HG03039 (cell line): ENCODE data around the gene HSD11B1.
A peak's percentile ranks its signal among the peaks of the same experiment; 100 is the strongest.

Experiments used
- ATAC-seq: cut with Tn5 transposase; IDR thresholded peaks from one replicate; pipeline ENCODE4 v1.9.1; 2021; ENCODE audit warnings: mild to moderate bottlenecking, moderate library complexity; ENCODE audit not compliant: unreplicated experiment

HSD11B1 gene

GRCh38 chr1:209751627-209752231 lies 47.1 kb downstream of the HSD11B1 start:
- ATAC-seq: peak; percentile 42

DNA sequence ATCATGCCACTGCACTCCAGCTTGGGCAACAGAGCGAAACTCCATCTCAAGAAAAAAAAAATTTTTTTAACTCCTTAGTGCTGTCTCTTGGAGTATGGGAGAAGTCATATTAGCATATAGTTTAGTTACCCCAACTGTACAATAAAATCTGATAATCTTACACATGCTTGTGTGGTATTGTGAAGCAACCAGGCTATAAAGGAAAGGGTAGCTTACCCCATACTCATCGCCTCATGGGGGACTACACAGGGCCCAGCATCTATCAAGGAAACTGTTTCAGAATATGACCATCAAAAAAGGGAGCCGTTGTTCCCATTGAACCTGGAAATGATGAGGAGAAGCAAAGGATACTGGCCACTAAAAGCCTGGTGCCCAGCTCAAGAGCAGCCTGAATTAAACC lies 48.2 kb downstream of the HSD11B1 start:
- ATAC-seq: no peak

GRCh38 chr1:209755256-209755655 lies 50.6 kb downstream of the HSD11B1 start:
- no peak for ATAC-seq

- ATAC-seq: peak; percentile 65
Observed at GRCh38 chr1:209755926-209756614, 51.4 kb downstream of the HSD11B1 start, which contains the start of gene TRAF3IP3. TSS of gene TRAF3IP3 (plus strand) at chr1:209756053. CDS start at chr1:209760040, 3,987 bp downstream.

GRCh38 chr1:209756615-209757445 lies 52.2 kb downstream of the HSD11B1 start:
- no peak for ATAC-seq

- no peak for ATAC-seq
Observed at GRCh38 chr1:209758400-209758799, 53.8 kb downstream of the HSD11B1 start.

GRCh38 chr1:209759829-209760359 lies 55.2 kb downstream of the HSD11B1 start:
- ATAC-seq: no peak

DNA sequence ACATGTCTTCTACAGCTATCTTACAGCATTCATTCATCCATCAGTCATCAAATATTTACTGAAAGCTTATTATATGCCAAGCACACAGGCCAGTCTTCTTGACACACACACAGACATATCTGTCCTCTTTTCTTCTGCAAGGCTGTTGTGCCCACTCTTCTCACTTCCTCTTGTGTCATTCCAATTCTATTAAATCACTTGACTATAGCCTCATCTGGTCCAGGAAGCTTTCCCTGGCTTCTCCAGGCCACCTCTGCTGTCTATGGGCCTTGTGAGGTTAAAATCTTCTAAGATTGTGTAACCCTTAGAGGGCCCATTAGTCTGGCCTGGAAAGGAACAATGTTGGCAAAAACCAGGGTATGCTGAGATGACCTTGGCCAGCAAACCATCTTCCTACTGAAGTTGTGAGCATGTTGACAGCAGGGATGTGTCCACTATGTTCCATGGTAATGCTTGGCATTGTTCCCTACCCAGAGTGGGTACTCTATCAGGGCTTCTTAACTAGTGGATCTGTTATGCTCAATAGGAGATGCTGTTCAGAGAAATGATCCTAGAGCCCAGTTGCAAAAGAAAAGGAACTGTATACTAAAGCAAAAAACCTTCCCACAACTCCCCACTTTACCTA lies 56.5 kb downstream of the HSD11B1 start:
- no peak for ATAC-seq

DNA sequence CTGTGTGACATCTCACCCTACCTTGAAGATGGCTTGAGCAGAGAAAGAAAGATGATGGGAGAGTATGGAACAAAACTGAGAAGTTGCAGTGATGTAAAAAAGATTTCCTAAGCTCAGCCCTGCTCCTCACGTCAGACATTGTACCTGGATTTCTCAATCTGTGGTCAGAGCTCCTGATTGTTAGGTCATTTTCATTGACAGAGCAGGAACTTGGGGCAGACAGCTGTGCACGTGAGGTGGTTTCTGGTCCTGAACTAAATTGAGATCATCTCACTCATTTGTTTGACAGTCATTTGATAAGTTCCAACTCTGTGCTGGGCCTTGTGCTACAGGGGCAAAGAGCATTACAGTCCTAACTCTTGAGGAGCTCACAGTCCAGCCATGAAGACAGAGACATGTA lies 61.4 kb downstream of the HSD11B1 start:
- ATAC-seq: no peak

DNA sequence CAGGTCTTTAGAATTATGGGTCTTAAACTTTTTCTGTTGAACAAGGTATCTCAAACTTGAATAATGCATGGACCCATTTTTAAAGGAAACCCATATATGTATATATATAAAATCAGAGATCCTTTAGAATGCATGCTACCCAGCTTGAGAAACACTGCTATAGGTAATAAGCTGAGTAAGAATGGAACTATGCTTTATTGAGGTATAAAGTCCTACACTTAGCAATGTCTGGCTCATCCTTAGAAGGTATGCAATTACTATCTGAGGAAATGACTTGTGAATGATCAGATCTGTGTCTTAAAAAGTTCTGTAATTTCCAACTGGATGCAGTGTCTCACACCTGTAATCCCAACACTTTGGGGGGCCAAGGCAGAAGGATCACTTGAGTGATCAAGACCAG lies 62.5 kb downstream of the HSD11B1 start:
- ATAC-seq: no peak

DNA sequence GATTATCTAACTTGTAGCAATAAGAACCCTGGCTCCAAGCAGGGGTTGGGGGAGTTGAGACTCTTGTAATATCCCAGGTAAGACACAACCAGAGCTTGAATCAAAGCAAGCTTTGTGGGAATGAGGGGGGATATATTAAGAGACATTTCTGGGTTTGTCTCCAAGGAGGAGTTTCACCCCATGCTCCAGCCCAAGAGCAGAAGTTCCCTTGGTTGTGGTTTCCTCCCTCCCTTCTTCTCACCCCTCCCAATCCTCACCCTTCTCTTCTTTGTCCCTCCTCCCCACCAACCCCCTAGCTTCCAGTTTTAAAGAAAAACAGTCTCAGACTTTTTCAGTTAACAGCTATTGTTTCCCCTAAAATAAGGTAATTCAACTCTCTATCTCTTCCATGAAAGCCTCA lies 63.1 kb downstream of the HSD11B1 start:
- ATAC-seq: no peak

GRCh38 chr1:209768354-209768774 lies 63.7 kb downstream of the HSD11B1 start:
- ATAC-seq: peak; percentile 87

GRCh38 chr1:209769171-209769904 lies 64.7 kb downstream of the HSD11B1 start:
- peak; percentile 63 for ATAC-seq

DNA sequence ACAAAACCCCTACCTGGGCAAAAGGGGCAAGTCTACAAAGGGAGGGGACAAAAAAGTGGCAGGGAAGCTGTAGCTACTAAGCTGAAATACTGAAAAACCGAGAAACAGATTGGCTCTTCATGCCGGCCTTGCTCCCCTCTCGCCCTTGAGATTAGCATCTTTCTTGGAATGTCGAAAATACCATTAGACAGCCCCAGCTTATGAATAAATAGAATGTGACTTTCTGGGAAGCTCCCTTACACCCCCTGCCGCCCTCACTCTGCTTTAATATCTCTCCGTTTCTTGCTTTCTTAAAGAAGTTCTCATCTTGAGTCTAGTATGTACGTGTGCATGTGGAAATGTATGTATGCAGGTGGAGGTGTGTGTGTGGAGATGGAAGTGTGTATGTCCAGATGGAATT lies 65.3 kb downstream of the HSD11B1 start:
- ATAC-seq: no peak

DNA sequence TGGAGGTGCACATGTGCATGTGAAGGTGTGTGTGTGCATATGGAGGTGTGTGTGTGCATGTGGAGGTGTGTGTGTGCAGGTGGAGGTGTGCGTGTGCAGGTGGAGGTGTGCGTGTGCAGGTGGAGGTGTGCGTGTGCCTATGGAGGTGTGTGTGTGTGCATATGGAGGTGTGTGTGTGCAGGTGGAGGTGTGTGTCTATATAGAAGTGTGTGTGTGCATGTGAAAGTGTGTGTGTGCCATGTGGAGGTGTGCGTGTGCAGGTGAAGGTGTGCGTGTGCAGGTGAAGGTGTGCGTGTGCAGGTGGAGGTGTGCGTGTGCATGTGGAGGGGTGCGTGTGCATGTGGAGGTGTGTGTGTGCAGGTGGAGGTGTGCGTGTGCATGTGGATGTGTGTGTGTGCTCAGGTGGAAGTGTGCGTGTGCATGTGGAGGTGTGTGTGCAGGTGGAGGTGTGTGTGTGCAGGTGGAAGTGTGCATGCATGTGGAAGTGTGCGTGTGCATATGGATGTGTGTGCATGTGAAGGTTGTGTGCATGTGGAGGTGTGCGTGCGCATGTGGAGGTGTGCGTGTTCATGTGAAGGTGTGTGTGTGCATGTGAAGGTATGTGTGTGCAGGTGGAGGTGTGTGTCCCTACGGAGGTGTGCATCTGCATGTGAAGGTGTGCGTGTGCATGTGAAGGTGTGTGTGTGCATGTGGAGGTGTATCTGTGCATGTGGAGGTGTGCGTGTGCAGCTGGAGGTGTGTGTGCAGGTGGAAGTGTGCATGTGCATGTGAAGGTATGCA lies 66.2 kb downstream of the HSD11B1 start:
- ATAC-seq: no peak

GRCh38 chr1:209772126-209772525 lies 67.5 kb downstream of the HSD11B1 start:
- no peak for ATAC-seq

DNA sequence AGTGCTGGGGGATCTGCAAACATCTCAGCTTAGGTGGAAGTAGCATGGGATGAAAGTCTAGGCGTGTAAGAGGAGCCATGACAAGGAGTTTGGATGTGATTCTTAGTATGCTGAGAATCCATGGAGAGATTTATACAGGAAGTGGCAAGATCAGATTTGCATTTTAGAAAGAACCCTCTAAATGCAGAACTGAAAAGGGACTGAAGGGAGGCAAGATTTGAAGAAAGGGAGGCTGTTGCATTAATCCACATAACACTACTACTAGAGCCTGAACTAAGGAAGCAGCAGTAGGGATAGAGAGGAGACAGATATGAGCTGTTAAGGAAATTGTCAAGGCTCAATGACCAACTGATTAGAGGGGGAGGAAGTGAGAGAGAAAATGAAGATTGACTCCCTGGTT lies 69.9 kb downstream of the HSD11B1 start:
- peak; percentile 59 for ATAC-seq

DNA sequence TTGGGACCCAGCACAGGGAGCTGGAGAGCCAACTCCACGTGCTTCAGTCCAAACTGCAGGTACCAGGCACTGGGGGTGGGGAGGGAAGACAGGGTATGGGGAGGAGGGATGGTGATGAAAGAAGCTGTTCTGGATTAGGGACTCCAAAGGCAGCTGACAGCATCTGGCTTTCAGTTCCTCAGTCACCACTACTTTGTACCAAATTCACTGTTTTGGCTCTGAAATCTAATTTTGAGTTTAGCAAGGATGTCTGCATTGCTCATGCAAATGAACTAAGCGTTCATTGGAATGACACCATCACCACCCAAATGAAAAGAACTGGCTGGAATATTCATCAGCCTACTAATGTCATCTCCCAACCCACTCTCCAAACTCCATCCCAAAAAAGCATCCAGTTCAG lies 71.0 kb downstream of the HSD11B1 start:
- ATAC-seq: no peak

- no peak for ATAC-seq
Observed at GRCh38 chr1:209777587-209777986, 72.9 kb downstream of the HSD11B1 start.

DNA sequence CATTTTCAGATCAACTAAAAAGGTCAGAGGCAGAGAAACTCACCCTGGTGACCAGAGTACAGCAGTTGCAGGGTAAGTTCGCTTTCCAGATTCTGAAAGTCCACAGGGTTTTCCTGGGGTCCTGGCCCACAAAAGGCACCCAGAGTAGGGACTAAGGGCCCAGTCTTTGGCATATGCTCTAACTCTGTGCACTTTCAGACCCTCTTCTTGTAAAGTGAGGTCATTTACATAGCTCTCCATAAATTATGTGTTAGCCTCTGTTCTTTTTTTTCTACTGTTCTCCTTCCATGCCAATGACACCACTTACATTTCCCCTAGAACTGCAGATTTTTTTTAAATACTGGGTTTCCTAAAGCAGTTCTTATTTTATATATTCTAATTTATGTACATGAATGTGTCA lies 73.5 kb downstream of the HSD11B1 start:
- ATAC-seq: no peak
